MM.1S (cell line): ENCODE results near the gene CPVL.

Experiments used
- DNase-seq: peaks from one replicate; pipeline ENCODE4 v3.0.0-alpha.2; 2015
- H2AFZ ChIP-seq: fragments of 300-600 bp; sonication (generic); 2 replicates; pipeline ENCODE4 v1.6.0; 2016; ENCODE audit warnings: antibody characterized with exemption, low read length
- H3F3A ChIP-seq: fragments of 300-600 bp; sonication (generic); 2 replicates; pipeline ENCODE4 v1.6.1; 2016; ENCODE audit warnings: mild to moderate bottlenecking, antibody characterized with exemption, low read length, moderate library complexity, mixed read lengths; ENCODE audit not compliant: insufficient read depth
- H3K27ac ChIP-seq: fragments of 300-600 bp; sonication (generic); 2 replicates; pipeline ENCODE4 v1.5.1; 2016; ENCODE audit warnings: mild to moderate bottlenecking, low read length
- H3K27me3 ChIP-seq: fragments of 300-600 bp; sonication (generic); replicated peaks from 2 replicates; pipeline ENCODE4 v1.6.0; 2016; ENCODE audit warnings: low read length; ENCODE audit not compliant: insufficient read depth
- H3K36me3 ChIP-seq: fragments of 300-600 bp; sonication (generic); replicated peaks from 2 replicates; pipeline ENCODE4 v1.6.1; 2016; ENCODE audit warnings: mild to moderate bottlenecking, low read length, mixed read lengths; ENCODE audit not compliant: insufficient read depth
- H3K4me1 ChIP-seq: fragments of 300-600 bp; sonication (generic); 2 replicates; pipeline ENCODE4 v1.6.1; 2016; ENCODE audit warnings: low read length, mixed read lengths
- H3K4me2 ChIP-seq: fragments of 300-600 bp; sonication (generic); 2 replicates; pipeline ENCODE4 v1.6.0; 2016; ENCODE audit warnings: low read depth, low read length
- H3K4me3 ChIP-seq: fragments of 300-600 bp; sonication (generic); 2 replicates; pipeline ENCODE4 v1.5.1; 2016; ENCODE audit warnings: low read length, mixed read lengths
- H3K79me2 ChIP-seq: fragments of 300-600 bp; sonication (generic); 2 replicates; pipeline ENCODE4 v1.6.1; 2016; ENCODE audit warnings: mixed run types, low read length, mixed read lengths
- H3K9ac ChIP-seq: fragments of 300-600 bp; sonication (generic); 2 replicates; pipeline ENCODE4 v1.6.1; 2016; ENCODE audit warnings: low read length, mixed read lengths
- H3K9me2 ChIP-seq: fragments of 300-600 bp; sonication (generic); replicated peaks from 2 replicates; pipeline ENCODE4 v1.6.1; 2016; ENCODE audit warnings: mild to moderate bottlenecking, low read length, mixed read lengths; ENCODE audit not compliant: insufficient read depth
- H3K9me3 ChIP-seq: fragments of 300-600 bp; sonication (generic); replicated peaks from 2 replicates; pipeline ENCODE4 v1.6.1; 2016; ENCODE audit warnings: mild to moderate bottlenecking, low read length, mixed read lengths; ENCODE audit not compliant: insufficient read depth
- H4K20me1 ChIP-seq: fragments of 300-600 bp; sonication (generic); 2 replicates; pipeline ENCODE4 v1.6.1; 2016; ENCODE audit warnings: mild to moderate bottlenecking, low read length, moderate library complexity, mixed read lengths; ENCODE audit not compliant: insufficient read depth
- CTCF ChIP-seq: fragments of 300-600 bp; sonication (generic); IDR thresholded peaks from 2 replicates; pipeline ENCODE4 v1.5.1; 2016; ENCODE audit warnings: antibody characterized with exemption, low read length, mixed read lengths
- EZH2 ChIP-seq: fragments of 300-600 bp; sonication (generic); optimal IDR thresholded peaks from 2 replicates; pipeline ENCODE3; 2017; ENCODE audit warnings: low read depth, mild to moderate bottlenecking, antibody characterized with exemption, low read length, mixed read lengths
- EZH2phosphoT487 ChIP-seq: fragments of 300-600 bp; sonication (generic); IDR thresholded peaks from 2 replicates; pipeline ENCODE4 v1.6.1; 2018; ENCODE audit warnings: antibody characterized with exemption, low read length

The CPVL gene

GRCh38 chr7:29086545-29086944, 59.8 kb downstream of the CPVL start:
- no peak overlapping the region for H3K9ac ChIP-seq
- H3K4me3 ChIP-seq = no peak overlapping the region
- H2AFZ ChIP-seq = no peak overlapping the region
- no peak for TF ChIP-seq EZH2
- no peak for TF ChIP-seq EZH2phosphoT487
- H3K4me2 ChIP-seq = no peak overlapping the region
- H3F3A ChIP-seq = 0 out of 2 replicates have a peak, but pooled peaks cover 7% of the 10 kb centered on the region
- no peaks in the 10 kb centered on the region for H3K36me3 ChIP-seq
- no peak overlapping the region for H3K27ac ChIP-seq
- H4K20me1 ChIP-seq = no peaks in the 10 kb centered on the region
- H3K79me2 ChIP-seq = no peaks in the 10 kb centered on the region
- no peaks in the 10 kb centered on the region for H3K9me3 ChIP-seq
- H3K27me3 ChIP-seq = no peaks in the 10 kb centered on the region
- DNase-seq = no peak
- no peaks in the 10 kb centered on the region for H3K9me2 ChIP-seq
- peaks cover 15% of the 10 kb centered on the region for H3K4me1 ChIP-seq

DNA sequence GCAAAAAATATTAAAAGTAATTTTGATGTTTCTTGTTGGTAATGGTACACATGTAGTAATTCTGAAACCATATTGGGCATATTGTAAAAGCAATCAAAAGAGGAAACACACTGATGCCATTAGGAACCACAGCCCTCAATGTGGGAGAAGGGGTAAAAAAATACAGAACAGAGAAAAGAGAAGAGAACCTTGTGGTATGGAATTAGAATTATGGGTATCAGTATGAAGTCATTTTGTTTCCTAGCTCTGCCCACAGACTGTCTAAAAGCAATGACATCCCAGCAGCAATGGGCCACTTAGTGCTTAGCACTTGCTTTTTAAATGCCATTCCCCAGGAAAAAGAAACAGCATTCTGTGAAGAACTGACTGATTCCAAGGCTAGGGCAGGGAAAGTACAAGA, 61.5 kb downstream of the CPVL start:
- TF ChIP-seq EZH2phosphoT487 = no peak
- no peak for TF ChIP-seq CTCF
- no peak for TF ChIP-seq EZH2
- Histone ChIP-seq H3K79me2 (no peaks in the 10 kb centered on the region), H3F3A (0 out of 2 replicates have a peak, but pooled peaks cover 7% of the 10 kb centered on the region), H3K4me1 (peaks cover 15% of the 10 kb centered on the region), H3K4me2 (peak overlapping the region; percentile 11; the same call in 1 of the 2 replicates), H3K27ac (no peak overlapping the region), H3K36me3 (no peaks in the 10 kb centered on the region), H3K27me3 (no peaks in the 10 kb centered on the region), H4K20me1 (no peaks in the 10 kb centered on the region), H3K9me2 (no peaks in the 10 kb centered on the region), H3K4me3 (no peak overlapping the region), H2AFZ (no peak overlapping the region), H3K9ac (no peak overlapping the region), H3K9me3 (no peaks in the 10 kb centered on the region)
- DNase-seq = peak; percentile 15

GRCh38 chr7:29080803-29081202, 65.5 kb downstream of the CPVL start:
- Histone ChIP-seq H2AFZ (no peak overlapping the region), H3K36me3 (no peaks in the 10 kb centered on the region), H3K9me3 (no peaks in the 10 kb centered on the region), H3K4me3 (no peak overlapping the region), H4K20me1 (no peaks in the 10 kb centered on the region), H3K9me2 (no peaks in the 10 kb centered on the region), H3F3A (0 out of 2 replicates have a peak, but pooled peaks cover 5% of the 10 kb centered on the region), H3K27me3 (no peaks in the 10 kb centered on the region), H3K4me2 (no peak overlapping the region), H3K79me2 (no peaks in the 10 kb centered on the region), H3K27ac (no peak overlapping the region), H3K9ac (no peak overlapping the region), H3K4me1 (peaks cover 8% of the 10 kb centered on the region; the same call in 1 of the 2 replicates)
- no peak for DNase-seq
- no peak for TF ChIP-seq CTCF
- TF ChIP-seq EZH2 = no peak
- no peak for TF ChIP-seq EZH2phosphoT487

DNA sequence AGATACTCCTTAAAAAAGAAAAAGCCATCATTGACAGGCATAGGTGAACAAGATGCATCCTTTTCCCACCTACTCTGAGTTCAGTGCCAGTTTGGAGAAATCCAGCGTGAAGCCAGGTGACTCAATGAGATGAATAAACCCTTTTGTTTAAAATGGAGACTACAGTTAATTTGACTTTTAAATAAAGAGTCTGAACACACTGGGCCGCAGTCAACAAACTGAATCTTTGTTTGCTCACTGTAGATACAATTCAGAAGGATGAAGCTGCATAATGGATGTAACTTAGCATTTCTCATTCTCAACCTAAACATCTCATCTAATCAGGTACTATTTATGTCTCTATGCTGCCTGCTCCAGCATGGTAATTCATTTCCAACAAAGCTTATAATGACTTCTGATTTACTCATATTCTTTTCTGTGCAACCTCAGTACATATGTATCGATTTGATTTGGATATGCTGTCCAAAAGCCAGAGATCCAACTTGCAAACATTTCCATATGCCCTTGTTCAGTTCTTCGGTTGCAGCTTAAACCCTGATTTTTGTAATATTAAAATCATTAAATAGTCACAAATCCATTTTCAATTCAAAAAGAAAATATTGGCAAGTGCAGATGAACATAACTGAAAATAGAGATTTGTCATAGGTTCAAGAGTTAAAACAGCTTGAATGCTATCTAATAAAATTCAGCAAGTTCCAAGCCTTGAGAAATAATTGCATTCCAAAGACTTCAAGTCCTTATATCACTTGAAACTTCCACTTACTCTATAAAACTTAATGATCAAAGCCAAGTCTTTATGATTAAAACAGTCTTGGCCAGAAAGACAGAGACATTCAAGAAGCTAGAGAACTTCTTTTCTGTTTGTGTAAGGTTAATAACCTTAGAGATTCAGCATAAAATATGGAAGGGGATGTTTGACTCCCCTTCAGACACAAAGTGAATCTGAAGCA, 67.8 kb downstream of the CPVL start:
- H3K27me3 ChIP-seq = no peaks in the 10 kb centered on the region
- no peaks in the 10 kb centered on the region for H4K20me1 ChIP-seq
- H3K9ac ChIP-seq = no peak overlapping the region
- no peak overlapping the region for H3K4me2 ChIP-seq
- H3K27ac ChIP-seq = no peak overlapping the region
- no peaks in the 10 kb centered on the region for H3K9me2 ChIP-seq
- H3K36me3 ChIP-seq = no peaks in the 10 kb centered on the region
- H3F3A ChIP-seq = no peaks in the 10 kb centered on the region
- H3K79me2 ChIP-seq = no peaks in the 10 kb centered on the region
- H3K4me1 ChIP-seq = no peaks in the 10 kb centered on the region
- no peak for TF ChIP-seq EZH2
- TF ChIP-seq CTCF = no peak
- TF ChIP-seq EZH2phosphoT487 = no peak
- H3K9me3 ChIP-seq = no peaks in the 10 kb centered on the region
- H3K4me3 ChIP-seq = no peak overlapping the region
- no peak for DNase-seq
- H2AFZ ChIP-seq = no peak overlapping the region
